Stimulated activated effector memory CD8-positive, alpha-beta T cell treated with anti-CD3 and anti-CD28 coated beads, Interleukin-12 subunit alpha, Interleukin-12 subunit beta, amount 100 ng/mL, for 72 hours (primary cell): ENCODE measurements around the gene RNU1-2.
"Not testable (repeated sequence)": the region's sequence is repeated elsewhere in the genome, so short reads cannot be mapped to it uniquely, and the experiment has no call there.

Experiments
- ATAC-seq: fragments of 150-1000 bp; cut with Tn5 transposase; 2 replicates; pipeline ENCODE4 v1.10.0; 2021
- DNase-seq, 2 donors: peaks; one replicate each; pipeline ENCODE4 v3.0.0; 2021 to 2022; ENCODE audit warnings: low spot score in 2 of 2
- H3K27ac Mint-ChIP-seq: one replicate; pipeline ENCODE4 v1.8.0; 2022; ENCODE audit warnings: mild to moderate bottlenecking, mixed read lengths
- H3K36me3 Mint-ChIP-seq: one replicate; pipeline ENCODE4 v1.8.0; 2022; ENCODE audit warnings: mild to moderate bottlenecking, mixed read lengths
- H3K4me1 Mint-ChIP-seq: one replicate; pipeline ENCODE4 v1.8.0; 2022; ENCODE audit warnings: mixed read lengths
- H3K4me3 Mint-ChIP-seq: one replicate; pipeline ENCODE4 v1.8.0; 2022; ENCODE audit warnings: mild to moderate bottlenecking, mixed read lengths
- H3K9me3 Mint-ChIP-seq: one replicate; pipeline ENCODE4 v1.8.0; 2022; ENCODE audit warnings: mixed read lengths

RNU1-2 gene

DNA sequence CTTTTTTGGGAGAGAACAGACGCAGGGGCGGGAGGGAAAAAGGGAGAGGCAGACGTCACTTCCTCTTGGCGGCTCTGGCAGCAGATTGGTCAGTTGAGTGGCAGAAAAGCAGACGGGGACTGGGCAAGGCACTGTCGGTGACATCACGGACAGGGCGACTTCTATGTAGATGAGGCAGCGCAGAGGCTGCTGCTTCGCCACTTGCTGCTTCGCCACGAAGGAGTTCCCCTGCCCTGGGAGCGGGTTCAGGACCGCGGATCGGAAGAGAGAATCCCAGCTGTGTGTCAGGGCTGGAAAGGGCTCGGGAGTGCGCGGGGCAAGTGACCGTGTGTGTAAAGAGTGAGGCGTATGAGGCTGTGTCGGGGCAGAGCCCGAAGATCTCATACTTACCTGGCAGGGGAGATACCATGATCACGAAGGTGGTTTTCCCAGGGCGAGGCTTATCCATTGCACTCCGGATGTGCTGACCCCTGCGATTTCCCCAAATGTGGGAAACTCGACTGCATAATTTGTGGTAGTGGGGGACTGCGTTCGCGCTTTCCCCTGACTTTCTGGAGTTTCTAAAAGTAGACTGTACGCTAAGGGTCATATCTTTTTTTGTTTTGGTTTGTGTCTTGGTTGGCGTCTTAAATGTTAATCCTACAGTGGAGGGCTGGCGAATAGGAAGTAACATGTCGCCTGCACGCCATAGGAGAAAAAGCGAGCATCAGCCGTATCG lies at the start of gene RNU1-2:
Gene RNU1-2 (plus strand): TSS at position 383 of the 718 bp plus-strand sequence.
- Mint-ChIP-seq H3K4me1 (peaks cover 42% of the 10 kb centered on the region), H3K27ac (peak within 1 kb of the TSS; percentile 100), H3K4me3 (peak within 1 kb of the TSS; percentile 68), H3K36me3 (peaks cover 35% of the 10 kb centered on the region)
- not testable (repeated sequence) for H3K9me3 Mint-ChIP-seq
- ATAC-seq = peak; percentile 100
- peak; percentile 84 to 89 for DNase-seq

GRCh38 chr1:16856201-16856600 lies 39.6 kb upstream of the RNU1-2 start:
- DNase-seq, H3K36me3 Mint-ChIP-seq, H3K4me3 Mint-ChIP-seq, H3K9me3 Mint-ChIP-seq, H3K27ac Mint-ChIP-seq, ATAC-seq, H3K4me1 Mint-ChIP-seq: not testable (repeated sequence)

DNA sequence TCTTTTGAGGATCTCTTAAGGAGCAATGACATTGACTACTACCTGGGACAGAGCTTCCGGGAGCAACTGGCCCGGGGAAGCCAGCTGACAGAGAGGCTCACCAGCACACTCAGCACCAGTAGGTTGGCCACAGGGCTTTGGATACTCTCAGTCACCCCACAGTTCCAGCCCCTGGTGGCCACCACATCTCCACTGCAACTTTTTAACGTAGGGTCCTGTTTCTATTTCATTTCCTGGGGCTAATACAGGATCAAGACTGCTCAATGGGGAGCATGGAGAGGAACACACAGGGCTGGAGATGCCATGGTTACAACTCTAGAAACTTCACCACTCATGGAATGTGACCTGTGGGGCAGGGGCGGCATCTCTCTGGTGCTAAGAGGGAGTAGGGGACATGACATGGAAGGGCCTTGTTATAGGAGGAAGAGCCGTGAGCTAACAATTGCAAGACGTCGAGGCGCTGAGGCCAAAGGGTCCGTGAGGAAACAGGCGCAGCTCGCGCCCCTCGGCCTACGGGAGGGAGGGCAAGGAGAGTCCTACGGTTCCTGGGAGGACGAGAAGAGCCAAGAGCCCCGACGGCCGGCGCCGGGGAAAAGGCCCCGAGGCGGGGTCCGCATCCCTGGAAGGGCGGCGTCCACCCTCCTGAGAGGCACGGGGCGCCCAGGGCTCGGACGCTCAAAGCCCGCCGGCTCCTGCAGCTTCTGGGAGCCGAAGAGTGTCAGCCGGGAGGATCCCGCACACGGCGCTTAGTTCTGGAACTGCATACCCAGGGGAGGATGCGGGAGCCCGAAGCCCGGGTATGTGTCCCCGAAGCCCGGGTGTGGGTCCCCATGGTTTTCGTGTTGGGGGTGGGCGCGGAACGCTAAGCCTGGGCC lies 36.4 kb upstream of the RNU1-2 start:
- ATAC-seq, H3K4me1 Mint-ChIP-seq, H3K9me3 Mint-ChIP-seq, DNase-seq, H3K4me3 Mint-ChIP-seq, H3K27ac Mint-ChIP-seq: not testable (repeated sequence)
- peaks cover 14% of the 10 kb centered on the region for H3K36me3 Mint-ChIP-seq

GRCh38 chr1:16860048-16860447 lies 35.7 kb upstream of the RNU1-2 start:
- H3K4me1 Mint-ChIP-seq, DNase-seq, H3K4me3 Mint-ChIP-seq, ATAC-seq, H3K27ac Mint-ChIP-seq, H3K9me3 Mint-ChIP-seq: not testable (repeated sequence)
- H3K36me3 Mint-ChIP-seq = peaks cover 14% of the 10 kb centered on the region

DNA sequence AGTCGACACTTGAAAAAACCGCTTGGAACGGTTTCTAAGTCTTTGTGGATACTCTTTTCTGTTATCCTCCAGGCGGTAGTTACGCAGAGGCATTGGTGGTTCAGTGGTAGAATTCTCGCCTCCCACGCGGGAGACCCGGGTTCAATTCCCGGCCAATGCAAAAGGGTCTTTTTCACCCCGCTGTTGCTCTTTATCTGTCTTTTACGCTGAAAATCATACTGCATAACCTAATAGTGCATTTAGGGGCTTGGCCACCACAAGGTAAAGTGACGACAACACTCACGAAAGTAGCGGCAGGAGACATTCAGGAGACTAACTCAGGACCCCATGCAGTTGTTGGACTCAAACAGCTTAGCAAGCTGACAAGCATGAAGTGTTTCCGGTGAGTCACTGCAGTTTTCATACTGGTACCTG lies 33.9 kb upstream of the RNU1-2 start:
- ATAC-seq (peak; percentile 65), DNase-seq (peak in 1 of 2 donors; percentile 67)
- H3K4me3 Mint-ChIP-seq, H3K27ac Mint-ChIP-seq, H3K9me3 Mint-ChIP-seq, H3K4me1 Mint-ChIP-seq: not testable (repeated sequence)
- H3K36me3 Mint-ChIP-seq = peaks cover 14% of the 10 kb centered on the region

GRCh38 chr1:16862415-16862814 lies 33.4 kb upstream of the RNU1-2 start:
- not testable (repeated sequence) for ATAC-seq, DNase-seq, H3K9me3 Mint-ChIP-seq, H3K4me3 Mint-ChIP-seq, H3K4me1 Mint-ChIP-seq, H3K27ac Mint-ChIP-seq
- peaks cover 14% of the 10 kb centered on the region for H3K36me3 Mint-ChIP-seq

- DNase-seq, H3K9me3 Mint-ChIP-seq, H3K4me3 Mint-ChIP-seq, H3K27ac Mint-ChIP-seq, H3K4me1 Mint-ChIP-seq: not testable (repeated sequence)
- H3K36me3 Mint-ChIP-seq = peaks cover 14% of the 10 kb centered on the region
- ATAC-seq = peak; percentile 96
Observed at GRCh38 chr1:16863024-16863423, 32.8 kb upstream of the RNU1-2 start.

GRCh38 chr1:16866926-16867707 lies 28.7 kb upstream of the RNU1-2 start:
- not testable (repeated sequence) for H3K4me1 Mint-ChIP-seq, DNase-seq, ATAC-seq, H3K9me3 Mint-ChIP-seq, H3K4me3 Mint-ChIP-seq, H3K27ac Mint-ChIP-seq
- H3K36me3 Mint-ChIP-seq = peaks cover 14% of the 10 kb centered on the region

- H3K9me3 Mint-ChIP-seq, DNase-seq, H3K4me3 Mint-ChIP-seq, ATAC-seq, H3K27ac Mint-ChIP-seq: not testable (repeated sequence)
- H3K36me3 Mint-ChIP-seq = peaks cover 15% of the 10 kb centered on the region
- H3K4me1 Mint-ChIP-seq = peaks cover 15% of the 10 kb centered on the region
Observed at GRCh38 chr1:16868787-16869186, 27.0 kb upstream of the RNU1-2 start.

DNA sequence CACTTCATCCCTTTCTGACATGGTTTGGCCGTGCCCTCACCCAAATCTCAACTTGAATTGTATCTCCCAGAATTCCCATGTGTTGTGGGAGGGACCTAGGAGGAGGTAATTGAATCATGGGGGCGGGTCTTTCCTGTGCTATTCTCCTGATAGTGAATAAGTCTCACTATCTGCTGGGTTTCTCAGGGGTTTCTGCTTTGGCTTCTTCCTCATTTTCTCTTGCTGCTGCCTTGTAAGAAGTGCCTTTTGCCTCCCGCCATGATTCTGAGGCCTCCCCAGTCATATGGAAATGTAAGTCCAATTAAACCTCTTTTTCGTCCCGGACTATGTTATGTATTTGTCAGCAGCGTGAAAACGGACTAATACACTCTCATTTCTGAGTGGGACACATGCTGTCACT lies 25.8 kb upstream of the RNU1-2 start:
- not testable (repeated sequence) for ATAC-seq, DNase-seq, H3K27ac Mint-ChIP-seq, H3K9me3 Mint-ChIP-seq, H3K4me3 Mint-ChIP-seq
- peaks cover 18% of the 10 kb centered on the region for H3K4me1 Mint-ChIP-seq
- H3K36me3 Mint-ChIP-seq = peaks cover 15% of the 10 kb centered on the region

GRCh38 chr1:16871171-16871570 lies 24.6 kb upstream of the RNU1-2 start:
- H3K27ac Mint-ChIP-seq, ATAC-seq, DNase-seq, H3K9me3 Mint-ChIP-seq, H3K4me3 Mint-ChIP-seq: not testable (repeated sequence)
- Mint-ChIP-seq H3K4me1 (peaks cover 18% of the 10 kb centered on the region), H3K36me3 (peaks cover 15% of the 10 kb centered on the region)

GRCh38 chr1:16872152-16873075 lies 23.4 kb upstream of the RNU1-2 start:
- H3K4me1 Mint-ChIP-seq = peaks cover 18% of the 10 kb centered on the region
- H3K9me3 Mint-ChIP-seq = not testable (repeated sequence)
- H3K36me3 Mint-ChIP-seq = peaks cover 15% of the 10 kb centered on the region
- peak; percentile 86 for ATAC-seq
- peak overlapping the region; percentile 82 for H3K27ac Mint-ChIP-seq
- peak overlapping the region; percentile 72 for H3K4me3 Mint-ChIP-seq
- DNase-seq = peak in 1 of 2 donors; percentile 63

- Mint-ChIP-seq H3K36me3 (peaks cover 15% of the 10 kb centered on the region), H3K4me3 (peak overlapping the region; percentile 72), H3K4me1 (peaks cover 18% of the 10 kb centered on the region), H3K27ac (peak overlapping the region; percentile 82)
- not testable (repeated sequence) for H3K9me3 Mint-ChIP-seq, DNase-seq
- ATAC-seq = peak; percentile 6
Observed at GRCh38 chr1:16873076-16873879, 22.5 kb upstream of the RNU1-2 start.
